Activated CD8-positive, alpha-beta memory T cell treated with anti-CD3 and anti-CD28 coated beads, Interleukin-2, amount 10 ng/mL, durations not matched to agents 7 days and 5 days (primary cell): ENCODE data around the gene IL36G. TPM values are rescaled to one million over a fixed set of nuclear protein-coding genes. Genes with fewer than 3 reads are reported as not detected.

Experiments
- ATAC-seq: fragments of 150-1000 bp; cut with Tn5 transposase; one replicate; pipeline ENCODE4 v1.10.0; 2021; ENCODE audit warnings: moderate library complexity
- CTCF ChIA-PET: fragments of 350-600 bp; sonication (Branson Sonifier 250); formaldehyde crosslinking; loops from one replicate; lab custom pipeline; 2021; ENCODE audit warnings: antibody characterized with exemption; lab: Charles Lee
- DNase-seq: peaks from one replicate; pipeline ENCODE4 v3.0.0-alpha.2; 2020
- H3K27ac Mint-ChIP-seq: one replicate; pipeline ENCODE4 v1.8.0; 2021; ENCODE audit warnings: mild to moderate bottlenecking, mixed read lengths
- H3K27me3 Mint-ChIP-seq: one replicate; pipeline ENCODE4 v1.8.0; 2021; ENCODE audit warnings: mixed read lengths
- H3K36me3 Mint-ChIP-seq: one replicate; pipeline ENCODE4 v1.8.0; 2021; ENCODE audit warnings: mild to moderate bottlenecking, mixed read lengths
- H3K4me1 Mint-ChIP-seq: one replicate; pipeline ENCODE4 v1.8.0; 2021; ENCODE audit warnings: mixed read lengths
- H3K4me3 Mint-ChIP-seq: one replicate; pipeline ENCODE4 v1.8.0; 2021; ENCODE audit warnings: mild to moderate bottlenecking, moderate library complexity, mixed read lengths
- H3K9me3 Mint-ChIP-seq: one replicate; pipeline ENCODE4 v1.8.0; 2022; ENCODE audit warnings: low read depth, mixed read lengths
- total RNA-seq, 2 experiments: library from RNA; stranded (reverse); gene quantifications; one replicate each; pipeline ENCODE4 v1.2.3, GENCODE V29; 2021

Gene IL36G
- total RNA-seq, 2 experiments from 2014 or later = not detected

DNA sequence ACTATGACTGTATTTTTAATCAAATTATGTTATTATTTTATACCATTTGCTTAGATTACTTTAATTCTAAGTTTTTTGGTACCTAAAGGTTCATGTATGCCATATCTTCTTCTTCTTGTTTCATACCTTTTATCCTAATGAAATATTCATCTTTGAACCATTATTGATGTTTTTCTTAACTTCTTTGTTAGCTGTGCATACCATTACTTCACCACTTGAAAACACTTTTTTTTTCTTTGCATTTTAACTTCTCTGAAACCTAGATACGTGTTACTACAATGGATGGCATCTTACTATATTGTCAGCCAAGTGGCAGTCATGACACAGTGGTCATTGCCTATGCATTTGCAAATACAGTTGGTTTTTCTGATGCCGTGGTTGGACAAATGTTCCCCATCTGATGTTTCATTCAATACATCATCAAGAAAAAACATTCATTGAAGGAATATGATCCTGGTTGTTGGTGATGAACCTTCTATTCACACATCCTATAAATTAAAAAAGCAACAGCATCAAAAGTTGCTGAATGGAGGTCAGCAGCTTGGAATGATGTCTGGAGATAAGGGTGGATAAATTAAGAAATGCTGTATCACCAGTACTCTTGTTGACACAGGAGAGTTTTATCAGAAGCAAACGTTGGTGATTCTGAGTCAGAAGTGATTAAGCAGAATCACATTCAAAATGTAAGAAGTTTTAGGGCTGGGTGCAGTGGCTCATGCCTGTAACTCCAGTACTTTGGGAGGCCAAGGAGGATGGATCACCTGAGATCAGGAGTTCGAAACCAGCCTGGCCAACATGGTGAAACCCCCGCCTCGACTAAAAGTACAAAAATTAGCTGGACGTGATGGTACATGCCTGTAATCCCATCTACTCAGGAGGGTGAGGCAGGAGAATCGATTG is 34.9 kb downstream of the IL36G start:
- ATAC-seq = no peak
- peaks cover 6% of the 10 kb centered on the region for H3K9me3 Mint-ChIP-seq
- H3K27me3 Mint-ChIP-seq = peaks cover 37% of the 10 kb centered on the region
- no peak for DNase-seq
- H3K36me3 Mint-ChIP-seq = no peaks in the 10 kb centered on the region
- no peak overlapping the region for H3K4me3 Mint-ChIP-seq
- H3K4me1 Mint-ChIP-seq = peaks cover 7% of the 10 kb centered on the region
- no peak overlapping the region for H3K27ac Mint-ChIP-seq
- CTCF ChIA-PET = no interaction called here

DNA sequence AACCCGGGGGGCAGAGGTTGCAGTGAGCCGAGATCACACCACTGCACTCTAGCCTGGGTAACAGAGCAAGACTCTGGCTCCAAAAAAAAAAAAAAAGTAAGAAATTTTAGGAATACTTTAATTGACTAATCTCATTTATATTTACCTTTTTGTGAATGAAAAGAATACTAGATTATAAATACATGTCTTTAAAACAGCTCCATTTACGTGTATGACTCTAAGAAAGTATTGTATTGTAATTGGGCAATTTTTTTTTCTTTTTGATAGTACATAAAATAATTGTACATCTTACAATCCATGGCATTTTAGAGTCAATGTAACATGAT is 35.5 kb downstream of the IL36G start:
- no peak for ATAC-seq
- H3K4me1 Mint-ChIP-seq = peaks cover 7% of the 10 kb centered on the region
- peaks cover 6% of the 10 kb centered on the region for H3K9me3 Mint-ChIP-seq
- peaks cover 37% of the 10 kb centered on the region for H3K27me3 Mint-ChIP-seq
- DNase-seq = no peak
- H3K36me3 Mint-ChIP-seq = no peaks in the 10 kb centered on the region
- no peak overlapping the region for H3K4me3 Mint-ChIP-seq
- CTCF ChIA-PET = no interaction called here
- H3K27ac Mint-ChIP-seq = no peak overlapping the region

DNA sequence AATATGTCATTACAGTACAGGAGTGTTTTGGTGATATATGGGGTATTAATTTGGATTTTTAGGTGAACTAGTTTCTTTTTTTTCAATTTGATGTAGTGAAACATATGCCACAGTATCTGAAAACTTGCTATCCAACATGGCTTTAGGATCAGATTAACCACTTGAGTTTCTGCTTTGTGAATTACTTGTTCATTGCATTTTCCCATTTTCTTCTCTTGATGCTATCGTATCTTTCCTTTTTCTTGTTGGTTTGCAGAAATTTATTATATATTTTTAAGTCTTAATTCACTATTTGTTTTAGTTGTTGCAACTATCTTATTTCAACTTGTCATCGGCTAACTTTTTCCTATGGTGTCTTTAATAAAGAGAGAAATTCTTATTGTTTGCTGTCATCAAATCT is 36.3 kb downstream of the IL36G start:
- Mint-ChIP-seq H3K36me3 (peaks cover 1% of the 10 kb centered on the region), H3K27me3 (peaks cover 45% of the 10 kb centered on the region), H3K4me3 (no peak overlapping the region), H3K9me3 (peaks cover 6% of the 10 kb centered on the region), H3K4me1 (peaks cover 7% of the 10 kb centered on the region), H3K27ac (no peak overlapping the region)
- ATAC-seq = no peak
- CTCF ChIA-PET = no interaction called here
- DNase-seq = no peak

DNA sequence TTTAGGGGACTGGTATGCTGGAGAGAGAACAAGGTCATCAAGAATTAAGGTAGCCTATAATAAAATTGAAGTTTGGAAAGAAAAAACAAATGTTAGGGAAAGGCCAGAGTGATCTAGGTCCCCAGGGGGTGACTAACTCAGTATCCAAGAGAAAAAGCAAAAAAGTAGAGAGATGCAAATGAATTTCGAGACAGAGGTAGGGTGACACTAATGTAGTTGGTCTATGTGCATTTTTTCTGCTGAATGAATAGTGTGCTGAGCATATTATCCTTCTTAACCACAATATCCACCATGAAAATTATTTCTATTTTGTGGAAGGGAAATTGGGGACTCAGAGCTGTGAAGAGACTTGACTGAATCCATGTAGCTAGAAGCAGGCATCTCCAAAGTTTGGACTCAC is 37.2 kb downstream of the IL36G start:
- H3K27ac Mint-ChIP-seq = no peak overlapping the region
- peaks cover 1% of the 10 kb centered on the region for H3K36me3 Mint-ChIP-seq
- peaks cover 5% of the 10 kb centered on the region for H3K4me1 Mint-ChIP-seq
- peaks cover 6% of the 10 kb centered on the region for H3K9me3 Mint-ChIP-seq
- H3K27me3 Mint-ChIP-seq = peaks cover 49% of the 10 kb centered on the region
- no peak for DNase-seq
- CTCF ChIA-PET = no interaction called here
- H3K4me3 Mint-ChIP-seq = no peak overlapping the region
- no peak for ATAC-seq

DNA sequence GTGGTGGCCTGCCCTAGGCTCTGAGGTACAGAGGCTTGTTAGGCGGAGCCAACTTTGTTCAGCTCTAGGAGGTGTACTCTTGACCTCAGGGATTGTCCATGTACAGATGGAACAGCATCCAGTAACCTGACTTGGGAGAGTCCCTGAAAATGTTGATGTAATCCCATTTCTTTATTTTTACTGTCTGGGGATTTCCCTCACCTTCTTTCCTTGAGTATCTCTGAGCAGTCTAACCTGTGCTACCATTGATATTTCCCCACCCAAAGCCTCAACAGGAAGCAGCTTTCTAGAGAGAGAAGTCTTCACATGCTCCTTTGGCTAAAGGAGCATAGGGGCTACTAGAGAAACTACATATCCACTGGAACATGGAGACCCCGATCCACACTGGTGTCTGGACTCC is 37.8 kb downstream of the IL36G start:
- H3K4me3 Mint-ChIP-seq = no peak overlapping the region
- DNase-seq (no peak), ATAC-seq (no peak)
- H3K27ac Mint-ChIP-seq = no peak overlapping the region
- peaks cover 3% of the 10 kb centered on the region for H3K4me1 Mint-ChIP-seq
- H3K36me3 Mint-ChIP-seq = peaks cover 1% of the 10 kb centered on the region
- H3K27me3 Mint-ChIP-seq = peaks cover 46% of the 10 kb centered on the region
- peaks cover 6% of the 10 kb centered on the region for H3K9me3 Mint-ChIP-seq
- CTCF ChIA-PET = no interaction called here

DNA sequence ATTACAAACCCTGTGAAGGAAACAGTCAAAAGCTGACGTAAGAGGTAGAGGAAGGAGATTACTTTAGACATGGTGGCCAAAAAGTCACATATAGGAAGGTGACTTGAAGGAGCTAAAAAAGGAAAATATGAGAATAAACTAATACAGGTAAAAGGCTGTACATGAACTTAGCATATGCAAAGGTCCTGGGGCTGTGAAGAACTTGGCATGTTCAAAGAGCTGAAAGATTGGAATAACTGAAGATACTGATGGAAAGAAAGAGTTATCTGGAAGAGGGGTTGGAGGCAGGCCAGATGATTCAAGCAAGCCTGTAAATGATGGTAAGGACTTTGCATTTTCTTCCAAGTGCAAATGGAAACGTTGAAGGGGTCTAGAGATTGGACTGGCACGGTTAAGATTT is 40.7 kb downstream of the IL36G start:
- CTCF ChIA-PET = no interaction called here
- Mint-ChIP-seq H3K4me1 (no peaks in the 10 kb centered on the region), H3K27ac (no peak overlapping the region), H3K36me3 (peaks cover 1% of the 10 kb centered on the region), H3K9me3 (peaks cover 2% of the 10 kb centered on the region), H3K4me3 (no peak overlapping the region), H3K27me3 (peaks cover 48% of the 10 kb centered on the region)
- ATAC-seq (no peak), DNase-seq (no peak)

DNA sequence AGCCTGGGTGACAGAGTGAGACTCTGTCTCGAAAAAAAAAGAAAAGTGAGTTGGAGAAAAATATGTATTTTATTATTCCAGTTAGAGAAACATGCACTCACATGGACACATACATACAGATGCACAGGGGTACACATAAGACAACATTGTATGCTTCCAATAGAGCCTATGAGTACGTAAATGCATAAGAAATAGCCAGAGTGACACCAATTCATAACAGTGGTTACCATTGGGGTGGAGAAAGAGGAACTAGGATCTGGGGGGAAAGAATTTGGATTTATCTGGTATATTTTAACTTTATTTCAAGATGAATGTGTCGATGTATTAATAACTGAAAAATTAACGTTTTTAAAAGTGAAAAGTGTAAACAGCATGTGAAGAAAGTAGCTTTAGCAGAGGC is 43.5 kb downstream of the IL36G start:
- peaks cover 2% of the 10 kb centered on the region for H3K9me3 Mint-ChIP-seq
- peaks cover 66% of the 10 kb centered on the region for H3K27me3 Mint-ChIP-seq
- DNase-seq (no peak), ATAC-seq (no peak)
- H3K27ac Mint-ChIP-seq = no peak overlapping the region
- no peaks in the 10 kb centered on the region for H3K4me1 Mint-ChIP-seq
- H3K4me3 Mint-ChIP-seq = no peak overlapping the region
- H3K36me3 Mint-ChIP-seq = peaks cover 1% of the 10 kb centered on the region
- CTCF ChIA-PET = no interaction called here

DNA sequence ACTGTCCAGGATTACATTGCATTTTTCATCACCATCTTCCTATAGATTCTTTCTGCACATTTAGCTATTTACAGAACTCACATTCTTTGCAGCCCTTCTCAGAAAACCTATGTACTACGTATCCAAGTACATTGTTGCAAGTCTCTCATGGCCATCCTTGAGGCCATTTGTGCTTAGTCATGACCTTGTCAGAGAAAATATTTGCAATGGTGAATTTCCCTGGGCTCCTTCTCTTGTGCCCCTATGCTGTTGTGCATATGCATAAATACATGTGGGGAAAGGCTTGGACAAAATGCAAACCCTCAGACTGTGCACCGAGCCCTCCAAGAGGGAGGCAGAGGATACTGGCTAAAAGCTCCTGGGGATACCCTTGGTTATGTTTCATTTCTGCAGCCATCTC is 47.0 kb downstream of the IL36G start:
- Mint-ChIP-seq H3K27me3 (peaks cover 64% of the 10 kb centered on the region), H3K4me3 (no peak overlapping the region), H3K27ac (no peak overlapping the region), H3K9me3 (no peaks in the 10 kb centered on the region), H3K4me1 (no peaks in the 10 kb centered on the region), H3K36me3 (no peaks in the 10 kb centered on the region)
- DNase-seq = no peak
- CTCF ChIA-PET = no interaction called here
- ATAC-seq = no peak

DNA sequence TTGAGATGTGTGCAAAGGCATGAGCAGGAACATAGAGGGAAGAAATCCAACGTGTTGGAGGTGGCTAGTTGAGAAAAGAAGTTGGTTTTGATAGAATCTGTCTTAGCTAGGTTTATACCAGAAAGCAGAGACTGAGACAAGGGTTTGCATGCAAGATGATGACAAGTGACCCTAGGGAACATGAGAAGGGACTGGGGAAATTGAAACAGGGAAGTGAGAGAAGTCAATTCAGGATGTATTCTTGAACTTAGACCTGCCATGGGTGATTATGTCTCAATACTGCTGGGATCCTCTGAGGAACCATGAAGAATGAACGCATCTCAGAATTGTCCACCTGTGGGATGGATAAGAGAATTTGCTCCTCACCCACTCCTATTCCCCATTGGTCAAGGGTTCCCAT is 47.9 kb downstream of the IL36G start:
- no peak overlapping the region for H3K4me3 Mint-ChIP-seq
- ATAC-seq (no peak), DNase-seq (no peak)
- no peaks in the 10 kb centered on the region for H3K9me3 Mint-ChIP-seq
- CTCF ChIA-PET = no interaction called here
- H3K27me3 Mint-ChIP-seq = peaks cover 70% of the 10 kb centered on the region
- H3K4me1 Mint-ChIP-seq = no peaks in the 10 kb centered on the region
- H3K36me3 Mint-ChIP-seq = no peaks in the 10 kb centered on the region
- no peak overlapping the region for H3K27ac Mint-ChIP-seq

DNA sequence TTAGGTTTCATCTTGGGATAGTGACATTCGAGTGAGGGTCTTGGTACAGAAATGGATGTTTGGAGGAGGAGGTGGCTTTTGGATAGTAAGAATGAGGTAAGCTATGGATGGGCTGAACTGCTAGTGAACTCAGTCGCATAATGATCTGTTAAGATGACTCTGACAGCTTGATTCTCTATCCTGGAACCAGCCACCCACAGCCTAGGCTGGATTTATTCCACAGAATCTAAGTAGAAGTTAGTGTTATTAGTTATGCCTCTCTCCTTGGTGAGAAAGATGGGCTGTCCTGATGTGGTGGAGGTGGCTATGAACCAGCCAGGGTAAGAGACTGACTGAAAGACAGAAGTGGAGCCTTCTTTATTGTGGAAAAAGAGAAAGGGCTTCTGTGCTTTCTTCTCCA is 49.9 kb downstream of the IL36G start:
- no peaks in the 10 kb centered on the region for H3K36me3 Mint-ChIP-seq
- H3K4me1 Mint-ChIP-seq = no peaks in the 10 kb centered on the region
- H3K4me3 Mint-ChIP-seq = no peak overlapping the region
- H3K27ac Mint-ChIP-seq = no peak overlapping the region
- CTCF ChIA-PET = no interaction called here
- DNase-seq = no peak
- no peaks in the 10 kb centered on the region for H3K9me3 Mint-ChIP-seq
- ATAC-seq = no peak
- H3K27me3 Mint-ChIP-seq = peaks cover 79% of the 10 kb centered on the region

DNA sequence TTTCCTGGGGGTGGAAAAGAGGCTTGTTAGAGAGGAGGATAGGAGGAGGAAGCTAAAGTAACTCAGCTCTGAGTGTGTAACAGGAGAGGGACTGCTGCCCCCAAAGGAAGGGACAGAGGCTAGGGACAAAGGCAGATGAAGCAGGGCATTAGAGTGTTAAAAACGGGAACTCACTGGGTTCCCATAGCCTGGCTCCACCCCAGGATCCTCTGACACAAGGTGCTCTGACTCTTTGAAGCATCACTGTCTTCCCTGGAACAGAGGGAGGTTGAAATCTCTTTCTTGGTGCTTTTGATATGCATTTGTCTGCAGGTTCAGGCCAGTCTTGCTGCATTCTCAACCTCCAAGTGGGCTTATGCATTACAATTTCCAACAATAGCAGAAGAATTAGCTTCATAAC is 50.3 kb downstream of the IL36G start:
- Mint-ChIP-seq H3K27ac (no peak overlapping the region), H3K4me1 (no peaks in the 10 kb centered on the region), H3K27me3 (peaks cover 77% of the 10 kb centered on the region), H3K9me3 (no peaks in the 10 kb centered on the region), H3K36me3 (no peaks in the 10 kb centered on the region), H3K4me3 (no peak overlapping the region)
- DNase-seq (no peak), ATAC-seq (no peak)
- CTCF ChIA-PET = no interaction called here

DNA sequence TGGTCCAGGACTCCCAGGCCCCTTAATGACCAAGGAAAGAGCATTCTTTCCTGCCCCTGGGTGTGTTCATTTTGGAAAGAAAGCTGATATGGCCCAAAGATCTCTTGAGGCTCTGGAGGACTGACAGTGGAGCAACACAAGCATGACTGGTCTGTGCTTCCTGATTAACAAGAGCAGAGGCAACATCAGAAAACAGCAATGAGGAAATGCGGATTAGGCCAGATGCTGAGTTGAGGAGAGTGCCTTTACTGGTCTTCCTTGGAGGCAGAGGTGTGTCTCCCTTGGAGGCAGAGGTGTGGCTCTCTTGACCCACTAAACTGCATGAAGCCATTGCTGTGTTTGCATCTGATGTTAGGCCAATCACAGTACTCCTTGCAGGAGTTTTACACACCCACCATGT is 54.9 kb downstream of the IL36G start:
- DNase-seq = no peak
- peaks cover 48% of the 10 kb centered on the region for H3K27me3 Mint-ChIP-seq
- no peaks in the 10 kb centered on the region for H3K9me3 Mint-ChIP-seq
- no peak overlapping the region for H3K4me3 Mint-ChIP-seq
- H3K4me1 Mint-ChIP-seq = no peaks in the 10 kb centered on the region
- no peak overlapping the region for H3K27ac Mint-ChIP-seq
- H3K36me3 Mint-ChIP-seq = no peaks in the 10 kb centered on the region
- CTCF ChIA-PET = interaction anchor here (1.1 kb wide), 1 partner anchor 10 kb away, joined by 3 read pairs; no protein-coding TSS in a partner anchor
- no peak for ATAC-seq

DNA sequence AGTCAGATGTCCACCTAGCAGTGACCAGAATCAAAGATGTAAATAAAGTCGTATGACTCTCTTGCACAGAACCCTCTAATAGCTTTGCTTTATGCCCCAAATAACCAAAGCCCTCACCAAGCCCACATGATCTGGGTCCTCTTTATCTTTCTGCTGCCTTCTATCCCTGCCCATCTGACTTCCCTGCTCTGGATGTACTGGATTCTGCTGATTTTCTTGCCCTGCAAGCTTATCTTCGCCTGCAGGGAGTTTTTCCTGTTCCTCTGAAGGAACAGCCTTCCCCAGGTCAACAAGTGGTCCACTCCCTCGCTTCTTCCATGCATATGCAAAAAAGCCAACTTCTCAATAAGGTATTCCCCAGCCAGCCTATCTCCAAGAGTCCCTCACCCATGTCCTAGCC is 56.2 kb downstream of the IL36G start:
- no peaks in the 10 kb centered on the region for H3K9me3 Mint-ChIP-seq
- peaks cover 41% of the 10 kb centered on the region for H3K27me3 Mint-ChIP-seq
- CTCF ChIA-PET = interaction anchor here (1.1 kb wide), 1 partner anchor 8 kb away, joined by 3 read pairs; no protein-coding TSS in a partner anchor
- H3K4me1 Mint-ChIP-seq = no peaks in the 10 kb centered on the region
- H3K27ac Mint-ChIP-seq = no peak overlapping the region
- no peaks in the 10 kb centered on the region for H3K36me3 Mint-ChIP-seq
- ATAC-seq (no peak), DNase-seq (no peak)
- H3K4me3 Mint-ChIP-seq = no peak overlapping the region
